ENCODE data around the gene ETS1. TPM values are rescaled to one million over a fixed set of nuclear protein-coding genes. Genes with fewer than 3 reads are reported as not detected.
A peak's percentile ranks its signal among the peaks of the same experiment; 100 is the strongest.

The ETS1 gene
- total RNA-seq, 4 donors from 2014 or later, result 46.3 to 70.6 (median 57.6) TPM

- no peaks in the 10 kb centered on the region for H3K36me3 ChIP-seq
- peaks cover 0 to 54% (median 18%) of the 10 kb centered on the region in 4 donors for H3K4me1 ChIP-seq
- no peak for DNase-seq (ENCODE audit: low spot score in 2 of 2)
- no peaks in the 10 kb centered on the region for H3K9me3 ChIP-seq
- TF ChIP-seq EP300 (IDR thresholded peaks at IDR 0.05), result no peak
- TF ChIP-seq, protein P1, sequence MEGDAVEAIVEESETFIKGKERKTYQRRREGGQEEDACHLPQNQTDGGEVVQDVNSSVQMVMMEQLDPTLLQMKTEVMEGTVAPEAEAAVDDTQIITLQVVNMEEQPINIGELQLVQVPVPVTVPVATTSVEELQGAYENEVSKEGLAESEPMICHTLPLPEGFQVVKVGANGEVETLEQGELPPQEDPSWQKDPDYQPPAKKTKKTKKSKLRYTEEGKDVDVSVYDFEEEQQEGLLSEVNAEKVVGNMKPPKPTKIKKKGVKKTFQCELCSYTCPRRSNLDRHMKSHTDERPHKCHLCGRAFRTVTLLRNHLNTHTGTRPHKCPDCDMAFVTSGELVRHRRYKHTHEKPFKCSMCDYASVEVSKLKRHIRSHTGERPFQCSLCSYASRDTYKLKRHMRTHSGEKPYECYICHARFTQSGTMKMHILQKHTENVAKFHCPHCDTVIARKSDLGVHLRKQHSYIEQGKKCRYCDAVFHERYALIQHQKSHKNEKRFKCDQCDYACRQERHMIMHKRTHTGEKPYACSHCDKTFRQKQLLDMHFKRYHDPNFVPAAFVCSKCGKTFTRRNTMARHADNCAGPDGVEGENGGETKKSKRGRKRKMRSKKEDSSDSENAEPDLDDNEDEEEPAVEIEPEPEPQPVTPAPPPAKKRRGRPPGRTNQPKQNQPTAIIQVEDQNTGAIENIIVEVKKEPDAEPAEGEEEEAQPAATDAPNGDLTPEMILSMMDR (IDR thresholded peaks at IDR 0.05), result no peak
- TF ChIP-seq POLR2A (IDR thresholded peaks at IDR 0.05), result no peak
- H3K27ac ChIP-seq, result no peak overlapping the region
- WGBS, 2 donors, result 85 to 87% methylated on average over 2 of the region's 2 CpGs
- H3K27me3 ChIP-seq, result no peaks in the 10 kb centered on the region
- H3K4me3 ChIP-seq, result no peak overlapping the region
These were observed 40.4 kb downstream of the ETS1 start for GRCh38 chr11:128546916-128547315.

- TF ChIP-seq POLR2A (IDR thresholded peaks at IDR 0.05) (no peak), EP300 (IDR thresholded peaks at IDR 0.05) (peak in 1 of 2 donors; percentile 6)
- 5 to 9% methylated on average over 7 of the region's 7 CpGs for WGBS, 2 donors
- H3K4me3 ChIP-seq, result no peak overlapping the region
- H3K27me3 ChIP-seq, result no peaks in the 10 kb centered on the region
- H3K9me3 ChIP-seq, result no peaks in the 10 kb centered on the region
- no peak overlapping the region for H3K27ac ChIP-seq
- peaks cover 0 to 38% (median 14%) of the 10 kb centered on the region in 4 donors for H3K4me1 ChIP-seq
- DNase-seq (ENCODE audit: low spot score in 2 of 2), result no peak
- H3K36me3 ChIP-seq, result no peaks in the 10 kb centered on the region
These were observed 42.8 kb downstream of the ETS1 start for GRCh38 chr11:128544471-128545051.

DNA sequence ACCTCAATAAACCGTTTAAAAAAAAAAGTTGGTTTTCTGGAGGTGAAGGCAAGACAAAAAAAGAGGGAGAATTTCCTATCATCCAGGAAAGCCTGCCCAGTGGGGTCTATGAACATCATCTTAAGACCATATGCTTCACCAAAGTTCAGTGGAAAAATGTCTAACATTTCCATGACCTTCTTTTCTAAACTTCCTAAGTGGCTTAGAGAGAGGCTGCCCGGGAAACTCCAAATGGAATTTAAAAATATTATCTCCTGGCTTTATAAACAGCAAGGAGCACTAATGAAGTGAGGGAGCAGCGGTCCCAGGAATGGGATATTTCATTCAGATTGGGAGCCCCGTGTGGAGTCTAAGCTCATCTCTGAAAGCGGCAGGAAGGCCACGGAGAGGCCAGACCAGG lies 46.9 kb downstream of the ETS1 start:
- no peak for DNase-seq (ENCODE audit: low spot score in 2 of 2)
- H3K36me3 ChIP-seq, result no peaks in the 10 kb centered on the region
- peaks cover 0 to 14% (median 4%) of the 10 kb centered on the region in 4 donors for H3K4me1 ChIP-seq
- H3K4me3 ChIP-seq, result no peak overlapping the region
- no peak overlapping the region for H3K27ac ChIP-seq
- no peaks in the 10 kb centered on the region for H3K9me3 ChIP-seq
- TF ChIP-seq, protein P1 (IDR thresholded peaks at IDR 0.05), result no peak
- no peak for TF ChIP-seq POLR2A (IDR thresholded peaks at IDR 0.05)
- no peak for TF ChIP-seq EP300 (IDR thresholded peaks at IDR 0.05)
- H3K27me3 ChIP-seq, result no peaks in the 10 kb centered on the region
- WGBS, 2 donors, result 74 to 77% methylated on average over 6 of the region's 6 CpGs

DNA sequence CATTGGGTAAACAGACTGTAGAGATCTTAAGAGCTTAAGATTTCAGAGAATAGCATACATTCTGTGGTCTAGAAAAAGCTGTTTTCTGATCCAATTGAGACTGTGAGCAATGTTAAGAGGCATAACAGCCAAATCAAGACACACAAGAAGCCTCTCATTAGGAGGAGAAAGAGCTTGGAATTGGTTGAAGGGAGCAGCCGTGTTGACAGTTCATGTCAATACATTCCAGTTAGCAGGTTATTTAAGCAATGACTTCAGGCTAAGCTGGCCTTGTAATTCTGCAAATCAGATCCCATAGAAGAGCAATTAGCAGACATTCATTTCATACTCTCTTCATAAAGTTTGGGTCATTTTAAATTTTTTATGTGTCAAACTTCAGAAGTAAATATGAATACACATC lies 50.9 kb downstream of the ETS1 start:
- H3K4me3 ChIP-seq, result no peak overlapping the region
- no peaks in the 10 kb centered on the region for H3K36me3 ChIP-seq
- WGBS, 2 donors, result 81 to 89% methylated on average over 1 of the region's 1 CpG
- H3K9me3 ChIP-seq, result no peaks in the 10 kb centered on the region
- no peak overlapping the region for H3K27ac ChIP-seq
- TF ChIP-seq EP300 (IDR thresholded peaks at IDR 0.05), result no peak
- TF ChIP-seq, protein P1 (IDR thresholded peaks at IDR 0.05), result no peak
- no peak for TF ChIP-seq POLR2A (IDR thresholded peaks at IDR 0.05)
- no peaks in the 10 kb centered on the region for H3K27me3 ChIP-seq
- H3K4me1 ChIP-seq, result peaks cover 0 to 19% (median 5%) of the 10 kb centered on the region in 4 donors
- DNase-seq (ENCODE audit: low spot score in 2 of 2), result no peak

- Histone ChIP-seq H3K4me3 (no peak overlapping the region), H3K4me1 (peaks cover 0 to 26% (median 5%) of the 10 kb centered on the region in 4 donors), H3K9me3 (no peaks in the 10 kb centered on the region), H3K27me3 (no peaks in the 10 kb centered on the region), H3K36me3 (no peaks in the 10 kb centered on the region), H3K27ac (no peak overlapping the region)
- 75 to 83% methylated on average over 1 of the region's 1 CpG for WGBS, 2 donors
- no peak for TF ChIP-seq POLR2A (IDR thresholded peaks at IDR 0.05)
- no peak for DNase-seq (ENCODE audit: low spot score in 2 of 2)
These were observed 51.6 kb downstream of the ETS1 start for GRCh38 chr11:128535468-128536457.

DNA sequence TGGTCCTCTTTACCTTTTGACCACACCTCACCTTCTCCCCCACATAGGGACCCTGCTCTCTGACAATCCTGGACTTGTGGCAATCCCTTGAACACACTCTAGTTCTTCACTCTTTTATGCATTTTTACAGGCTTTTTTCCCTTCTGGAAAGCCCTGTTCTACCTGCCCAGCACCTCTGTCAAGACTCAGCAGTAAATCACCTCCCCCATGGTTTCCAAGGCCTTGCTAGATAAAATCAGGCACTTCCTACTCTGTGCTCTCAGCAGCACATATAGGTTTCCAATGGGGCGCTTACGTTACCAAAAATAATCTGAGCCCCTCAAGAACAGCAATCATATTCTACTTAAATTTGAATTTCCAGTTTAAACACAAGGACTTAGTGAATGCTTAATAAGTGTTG lies 53.9 kb downstream of the ETS1 start:
- DNase-seq (ENCODE audit: low spot score in 2 of 2), result no peak
- Histone ChIP-seq H3K9me3 (no peaks in the 10 kb centered on the region), H3K4me1 (peaks cover 0 to 39% (median 6%) of the 10 kb centered on the region in 4 donors), H3K36me3 (no peaks in the 10 kb centered on the region), H3K27me3 (no peaks in the 10 kb centered on the region), H3K4me3 (no peak overlapping the region), H3K27ac (peak overlapping the region in 2 of 4 donors; percentile 51 to 59)
- WGBS, 2 donors, result 75 to 83% methylated on average over 2 of the region's 2 CpGs
- TF ChIP-seq POLR2A (IDR thresholded peaks at IDR 0.05) (no peak), EP300 (IDR thresholded peaks at IDR 0.05) (no peak)
- TF ChIP-seq, protein P1 (IDR thresholded peaks at IDR 0.05), result no peak
